Mucosa of rectum (tissue), 2 donors: ENCODE data around the gene COQ2.
"Not testable (repeated sequence)": the region's sequence is repeated elsewhere in the genome, so short reads cannot be mapped to it uniquely, and the experiment has no call there.

Source experiments
- H3K27ac ChIP-seq, 2 donors: one replicate each; pipeline ENCODE4 v1.7.0; 2013; ENCODE audit warnings: inconsistent platforms in 2 of 2, low read depth in 2 of 2, low read length in 2 of 2
- H3K27me3 ChIP-seq, 2 donors: one replicate each; pipeline ENCODE4 v1.7.0; 2013; ENCODE audit warnings: low read length in 2 of 2; ENCODE audit not compliant: control insufficient read depth in 2 of 2, insufficient read depth in 2 of 2
- H3K36me3 ChIP-seq, 2 donors: one replicate each; pipeline ENCODE4 v1.7.0; 2013; ENCODE audit warnings: low read length in 2 of 2; ENCODE audit not compliant: control insufficient read depth in 2 of 2, insufficient read depth in 2 of 2
- H3K4me1 ChIP-seq, 2 donors: one replicate each; pipeline ENCODE4 v1.7.0; 2013; ENCODE audit warnings: low read length in 2 of 2, mild to moderate bottlenecking in 1 of 2; ENCODE audit not compliant: control insufficient read depth in 2 of 2, insufficient read depth in 2 of 2
- H3K4me3 ChIP-seq, 2 donors: one replicate each; pipeline ENCODE4 v1.7.0; 2013; ENCODE audit warnings: low read length in 2 of 2
- H3K9ac ChIP-seq, 2 donors: one replicate each; pipeline ENCODE4 v1.7.0; 2013; ENCODE audit warnings: low read length in 2 of 2, low read depth in 1 of 2, mild to moderate bottlenecking in 1 of 2
- H3K9me3 ChIP-seq, 2 donors: one replicate each; pipeline ENCODE4 v1.7.0; 2013; ENCODE audit warnings: low read length in 2 of 2; ENCODE audit not compliant: control insufficient read depth in 2 of 2
- donor health status: healthy.
- donor health status: Normal muscosa, but diverticular disease.

Gene COQ2

GRCh38 chr4:83284193-83285054 lies at the start of gene COQ2:
TSS of gene COQ2 (minus strand) at chr4:83284798. CDS start at chr4:83284764, 34 bp downstream.
- Histone ChIP-seq H3K4me3 (peak within 1 kb of the TSS; percentile 70 to 86), H3K9ac (peak within 1 kb of the TSS; percentile 69 to 95), H3K27me3 (no peaks in the 10 kb centered on the region), H3K27ac (peak within 1 kb of the TSS; percentile 97), H3K4me1 (peaks cover 8 to 18% of the 10 kb centered on the region in 2 donors), H3K36me3 (no peaks in the 10 kb centered on the region), H3K9me3 (no peaks in the 10 kb centered on the region)

- Histone ChIP-seq H3K9me3 (no peaks in the 10 kb centered on the region), H3K4me1 (peaks cover 2 to 3% of the 10 kb centered on the region in 2 donors), H3K4me3 (no peak overlapping the region), H3K36me3 (no peaks in the 10 kb centered on the region), H3K27ac (no peak overlapping the region), H3K9ac (no peak overlapping the region), H3K27me3 (no peaks in the 10 kb centered on the region)
Observed at GRCh38 chr4:83331956-83332355, 47.4 kb upstream of the COQ2 start.

- no peak overlapping the region for H3K27ac ChIP-seq
- H3K27me3 ChIP-seq: no peaks in the 10 kb centered on the region
- H3K4me1 ChIP-seq: no peaks in the 10 kb centered on the region
- H3K4me3 ChIP-seq: no peak overlapping the region
- H3K9ac ChIP-seq: no peak overlapping the region
- H3K9me3 ChIP-seq: no peaks in the 10 kb centered on the region
- H3K36me3 ChIP-seq: no peaks in the 10 kb centered on the region
Observed at GRCh38 chr4:83329521-83330110, 45.0 kb upstream of the COQ2 start.

- Histone ChIP-seq H3K4me3 (no peak overlapping the region), H3K4me1 (no peaks in the 10 kb centered on the region), H3K27ac (no peak overlapping the region), H3K27me3 (no peaks in the 10 kb centered on the region), H3K9ac (no peak overlapping the region), H3K36me3 (no peaks in the 10 kb centered on the region), H3K9me3 (no peaks in the 10 kb centered on the region)
Observed at GRCh38 chr4:83328521-83329187, 44.1 kb upstream of the COQ2 start.

GRCh38 chr4:83326546-83326945 lies 41.9 kb upstream of the COQ2 start:
- no peaks in the 10 kb centered on the region for H3K9me3 ChIP-seq
- no peak overlapping the region for H3K4me3 ChIP-seq
- no peaks in the 10 kb centered on the region for H3K4me1 ChIP-seq
- no peaks in the 10 kb centered on the region for H3K36me3 ChIP-seq
- H3K9ac ChIP-seq: no peak overlapping the region
- no peaks in the 10 kb centered on the region for H3K27me3 ChIP-seq
- no peak overlapping the region for H3K27ac ChIP-seq

GRCh38 chr4:83325306-83325705 lies 40.7 kb upstream of the COQ2 start:
- not testable (repeated sequence) for H3K4me3 ChIP-seq, H3K27me3 ChIP-seq, H3K36me3 ChIP-seq, H3K4me1 ChIP-seq, H3K9me3 ChIP-seq, H3K9ac ChIP-seq, H3K27ac ChIP-seq

GRCh38 chr4:83323136-83323535 lies 38.5 kb upstream of the COQ2 start:
- no peak overlapping the region for H3K27ac ChIP-seq
- no peaks in the 10 kb centered on the region for H3K27me3 ChIP-seq
- H3K4me1 ChIP-seq: no peaks in the 10 kb centered on the region
- no peak overlapping the region for H3K9ac ChIP-seq
- no peak overlapping the region for H3K4me3 ChIP-seq
- peaks cover 0 to 2% of the 10 kb centered on the region in 2 donors for H3K36me3 ChIP-seq
- H3K9me3 ChIP-seq: no peaks in the 10 kb centered on the region

- no peak overlapping the region for H3K9ac ChIP-seq
- no peak overlapping the region for H3K4me3 ChIP-seq
- peaks cover 0 to 5% of the 10 kb centered on the region in 2 donors for H3K36me3 ChIP-seq
- H3K9me3 ChIP-seq: no peaks in the 10 kb centered on the region
- H3K27me3 ChIP-seq: no peaks in the 10 kb centered on the region
- H3K27ac ChIP-seq: no peak overlapping the region
- H3K4me1 ChIP-seq: no peaks in the 10 kb centered on the region
Observed at GRCh38 chr4:83320548-83320947, 36.0 kb upstream of the COQ2 start.

GRCh38 chr4:83318666-83319065 lies 34.1 kb upstream of the COQ2 start:
- H3K4me1 ChIP-seq: no peaks in the 10 kb centered on the region

GRCh38 chr4:83317671-83318070 lies 33.1 kb upstream of the COQ2 start:
- no peak overlapping the region for H3K27ac ChIP-seq

More at GRCh38 chr4:83318666-83319065, 34.1 kb upstream of the COQ2 start:
- Histone ChIP-seq H3K27ac (no peak overlapping the region), H3K4me3 (no peak overlapping the region), H3K9ac (no peak overlapping the region), H3K27me3 (no peaks in the 10 kb centered on the region), H3K9me3 (no peaks in the 10 kb centered on the region), H3K36me3 (peaks cover 0 to 5% of the 10 kb centered on the region in 2 donors)

More at GRCh38 chr4:83317671-83318070, 33.1 kb upstream of the COQ2 start:
- H3K36me3 ChIP-seq: peaks cover 0 to 5% of the 10 kb centered on the region in 2 donors
- H3K9ac ChIP-seq: no peak overlapping the region
- H3K27me3 ChIP-seq: no peaks in the 10 kb centered on the region
- H3K4me3 ChIP-seq: no peak overlapping the region
- no peaks in the 10 kb centered on the region for H3K9me3 ChIP-seq
- no peaks in the 10 kb centered on the region for H3K4me1 ChIP-seq
